Thoracic aorta (tissue), 2 donors: ENCODE measurements around the gene DRD2. TPM values are rescaled to one million over a fixed set of nuclear protein-coding genes. Genes with fewer than 3 reads are reported as not detected.

ENCODE experiments used
- ATAC-seq: fragments of 150-250 bp; one replicate; pipeline ENCODE4 v1.8.0; 2017; ENCODE audit warnings: low read depth; ENCODE audit not compliant: insufficient number of reproducible peaks, low FRiP score
- DNase-seq: peaks from one replicate; pipeline ENCODE4 v3.0.0-alpha.2; 2020; ENCODE audit warnings: low spot score
- H3K27ac ChIP-seq, 2 donors: fragments of 200-600 bp; sonication (generic); 1 replicate in 1 of 2; 2 replicates in 1 of 2; pipeline ENCODE4 v1.5.1; 2016; ENCODE audit warnings: mild to moderate bottlenecking in 2 of 2, moderate library complexity in 2 of 2
- H3K27me3 ChIP-seq: fragments of 200-600 bp; sonication (generic); replicated peaks from 2 replicates; pipeline ENCODE4 v1.6.0; 2016; ENCODE audit warnings: mild to moderate bottlenecking; ENCODE audit not compliant: insufficient read depth
- H3K36me3 ChIP-seq: fragments of 200-600 bp; sonication (generic); one replicate; pipeline ENCODE4 v1.5.1; 2016
- H3K4me1 ChIP-seq, 2 donors: fragments of 200-600 bp; sonication (generic); 1 replicate in 1 of 2; 2 replicates in 1 of 2; pipeline versions ENCODE4 v1.5.1 to v1.6.0; 2016; ENCODE audit warnings: low read depth in 2 of 2, mild to moderate bottlenecking in 1 of 2; ENCODE audit not compliant: control insufficient read depth in 1 of 2
- H3K4me3 ChIP-seq: fragments of 200-600 bp; sonication (generic); 2 replicates; pipeline ENCODE4 v1.5.1; 2016; ENCODE audit warnings: mild to moderate bottlenecking
- H3K9me3 ChIP-seq: fragments of 200-600 bp; sonication (generic); 2 replicates; pipeline ENCODE4 v1.5.1; 2016
- total RNA-seq, 2 donors: library from RNA; depleted of rRNA; stranded (reverse); fragments of >200 nt; gene quantifications; one replicate each; pipeline versions ENCODE4 v1.1.0 to v1.2.3, GENCODE V29; 2016
- TF ChIP-seq, protein P1 (sequence below): fragments of 200-600 bp; sonication (generic); IDR thresholded peaks from one replicate; pipeline ENCODE4 v1.5.1; 2019; ENCODE audit warnings: antibody characterized with exemption

Gene DRD2
- total RNA-seq, 2 donors from 2014 or later = not detected

DNA sequence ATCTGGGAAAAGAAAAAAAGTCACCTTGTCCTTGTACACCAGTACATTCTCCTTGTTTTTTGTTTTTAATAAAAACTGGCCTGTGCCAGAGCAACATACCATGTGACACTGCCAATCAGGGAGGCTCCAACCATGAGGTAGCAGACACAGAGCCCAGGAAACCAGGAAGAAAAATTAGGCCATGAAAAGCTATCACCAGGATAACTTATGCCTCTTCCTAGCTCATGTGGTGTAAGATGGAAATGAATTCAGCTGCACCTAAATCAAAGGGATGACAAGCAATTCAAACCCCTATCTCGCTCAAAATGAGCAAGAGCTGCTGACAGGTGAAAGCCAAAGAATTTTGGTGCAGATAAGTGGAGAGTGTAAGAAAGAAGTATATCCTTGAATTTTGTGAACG is 7.7 kb downstream of the DRD2 start:
- Histone ChIP-seq H3K36me3 (no peaks in the 10 kb centered on the region), H3K4me1 (no peaks in the 10 kb centered on the region), H3K4me3 (no peak overlapping the region), H3K27ac (no peak overlapping the region), H3K9me3 (no peaks in the 10 kb centered on the region), H3K27me3 (no peaks in the 10 kb centered on the region)
- ATAC-seq (no peak), DNase-seq (no peak)
- TF ChIP-seq, protein P1, sequence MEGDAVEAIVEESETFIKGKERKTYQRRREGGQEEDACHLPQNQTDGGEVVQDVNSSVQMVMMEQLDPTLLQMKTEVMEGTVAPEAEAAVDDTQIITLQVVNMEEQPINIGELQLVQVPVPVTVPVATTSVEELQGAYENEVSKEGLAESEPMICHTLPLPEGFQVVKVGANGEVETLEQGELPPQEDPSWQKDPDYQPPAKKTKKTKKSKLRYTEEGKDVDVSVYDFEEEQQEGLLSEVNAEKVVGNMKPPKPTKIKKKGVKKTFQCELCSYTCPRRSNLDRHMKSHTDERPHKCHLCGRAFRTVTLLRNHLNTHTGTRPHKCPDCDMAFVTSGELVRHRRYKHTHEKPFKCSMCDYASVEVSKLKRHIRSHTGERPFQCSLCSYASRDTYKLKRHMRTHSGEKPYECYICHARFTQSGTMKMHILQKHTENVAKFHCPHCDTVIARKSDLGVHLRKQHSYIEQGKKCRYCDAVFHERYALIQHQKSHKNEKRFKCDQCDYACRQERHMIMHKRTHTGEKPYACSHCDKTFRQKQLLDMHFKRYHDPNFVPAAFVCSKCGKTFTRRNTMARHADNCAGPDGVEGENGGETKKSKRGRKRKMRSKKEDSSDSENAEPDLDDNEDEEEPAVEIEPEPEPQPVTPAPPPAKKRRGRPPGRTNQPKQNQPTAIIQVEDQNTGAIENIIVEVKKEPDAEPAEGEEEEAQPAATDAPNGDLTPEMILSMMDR = no peak

DNA sequence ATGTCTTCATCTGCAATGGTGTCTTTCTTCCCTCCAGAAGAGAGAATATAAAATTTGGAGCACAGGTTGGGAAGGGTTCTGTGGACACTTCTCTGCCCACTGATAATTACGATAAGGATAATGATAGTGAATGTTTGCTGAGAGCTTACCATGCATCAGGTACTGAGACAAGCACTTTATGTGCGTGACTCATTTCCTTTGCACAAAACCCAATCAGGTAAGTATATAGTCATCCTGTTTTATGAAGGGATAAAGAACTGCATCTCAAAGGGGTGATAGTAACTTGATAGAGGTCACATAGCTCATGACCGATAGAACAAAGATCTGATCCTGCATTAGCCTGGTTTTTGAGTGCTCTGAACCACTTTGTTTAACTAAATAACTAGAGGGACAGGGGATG is 9.4 kb downstream of the DRD2 start:
- TF ChIP-seq, protein P1 = no peak
- no peaks in the 10 kb centered on the region for H3K27me3 ChIP-seq
- H3K4me1 ChIP-seq = no peaks in the 10 kb centered on the region
- DNase-seq (no peak), ATAC-seq (no peak)
- no peak overlapping the region for H3K4me3 ChIP-seq
- H3K36me3 ChIP-seq = no peaks in the 10 kb centered on the region
- H3K27ac ChIP-seq = no peak overlapping the region
- H3K9me3 ChIP-seq = no peaks in the 10 kb centered on the region

DNA sequence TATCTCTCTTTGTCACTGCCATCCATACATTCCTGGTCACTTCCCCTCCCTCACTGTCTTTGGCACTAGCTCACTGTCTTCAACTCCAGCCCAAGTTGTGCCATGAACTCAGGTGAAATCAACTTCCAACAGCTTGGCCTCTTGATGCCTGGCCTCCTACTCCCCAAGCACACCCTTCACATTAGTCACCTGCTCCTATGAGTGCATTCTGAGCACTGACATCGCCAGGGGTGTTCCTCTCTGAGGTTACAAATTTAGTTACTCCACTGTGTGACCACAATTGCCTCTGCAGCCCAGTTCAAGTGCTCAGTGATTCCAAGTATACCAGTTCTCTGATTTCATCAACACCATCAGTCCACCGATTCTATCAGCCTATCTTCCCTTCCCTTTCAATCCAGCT is 10.8 kb downstream of the DRD2 start:
- no peak overlapping the region for H3K27ac ChIP-seq
- TF ChIP-seq, protein P1 = no peak
- ATAC-seq (no peak), DNase-seq (no peak)
- no peaks in the 10 kb centered on the region for H3K9me3 ChIP-seq
- no peaks in the 10 kb centered on the region for H3K27me3 ChIP-seq
- H3K4me1 ChIP-seq = no peaks in the 10 kb centered on the region
- no peak overlapping the region for H3K4me3 ChIP-seq
- no peaks in the 10 kb centered on the region for H3K36me3 ChIP-seq

DNA sequence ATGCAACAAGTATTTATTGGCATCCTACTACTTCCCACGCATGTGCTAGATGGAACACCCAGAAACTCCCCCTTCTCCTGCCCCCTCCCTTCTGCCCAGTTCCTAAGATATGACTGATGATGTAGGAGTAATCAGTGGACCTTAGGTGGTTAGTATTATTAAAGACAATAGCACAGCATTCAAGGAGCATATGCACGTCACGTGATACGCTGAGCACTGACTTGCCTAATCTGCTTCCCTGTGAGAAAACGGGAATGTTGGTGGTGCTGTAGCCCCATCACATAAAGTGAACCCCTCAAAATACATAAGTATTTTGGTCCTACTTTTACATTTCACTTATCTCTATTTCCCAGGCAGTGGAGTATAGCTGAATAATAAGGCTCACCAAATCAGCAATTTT is 12.4 kb downstream of the DRD2 start:
- no peaks in the 10 kb centered on the region for H3K36me3 ChIP-seq
- DNase-seq (no peak), ATAC-seq (no peak)
- H3K4me1 ChIP-seq = no peaks in the 10 kb centered on the region
- H3K27me3 ChIP-seq = no peaks in the 10 kb centered on the region
- H3K9me3 ChIP-seq = no peaks in the 10 kb centered on the region
- no peak overlapping the region for H3K4me3 ChIP-seq
- H3K27ac ChIP-seq = no peak overlapping the region
- TF ChIP-seq, protein P1 = no peak

DNA sequence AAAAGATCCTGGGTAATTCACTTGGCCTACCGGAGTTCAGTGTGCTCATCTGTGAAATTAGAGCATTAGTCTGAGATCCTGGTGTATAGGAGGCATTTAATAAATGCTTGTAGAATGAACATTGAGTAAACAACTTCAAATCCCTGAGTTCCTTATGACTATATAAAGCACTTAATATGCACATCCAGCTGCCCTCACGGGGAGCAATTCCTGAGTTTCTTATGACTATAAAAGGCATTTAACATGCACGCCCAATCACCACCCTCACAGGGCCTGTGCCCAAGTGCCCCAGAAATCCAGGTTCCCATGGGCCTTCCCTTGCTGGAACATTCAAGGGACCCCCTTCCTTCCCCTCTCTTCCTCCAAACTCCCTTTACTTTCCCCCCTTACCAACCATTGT is 13.6 kb downstream of the DRD2 start:
- TF ChIP-seq, protein P1 = no peak
- Histone ChIP-seq H3K27ac (no peak overlapping the region), H3K9me3 (no peaks in the 10 kb centered on the region), H3K36me3 (no peaks in the 10 kb centered on the region), H3K27me3 (no peaks in the 10 kb centered on the region), H3K4me3 (no peak overlapping the region), H3K4me1 (no peaks in the 10 kb centered on the region)
- ATAC-seq = no peak
- no peak for DNase-seq
